KMS-11 (cell line): ENCODE data around the gene TLCD3A.
"Not testable (repeated sequence)": the region's sequence is repeated elsewhere in the genome, so short reads cannot be mapped to it uniquely, and the experiment has no call there.

Experiments
- H2AFZ ChIP-seq: fragments of 200-600 bp; sonication (generic); 2 replicates; pipeline ENCODE4 v1.6.1; 2016; ENCODE audit warnings: antibody characterized with exemption, mixed run types, low read depth
- H3K27ac ChIP-seq: fragments of 200-600 bp; sonication (generic); 2 replicates; pipeline ENCODE4 v1.6.1; 2016; ENCODE audit warnings: mild to moderate bottlenecking, mixed run types
- H3K27me3 ChIP-seq: fragments of 200-600 bp; sonication (generic); 2 replicates; pipeline ENCODE4 v1.6.1; 2017; ENCODE audit warnings: mild to moderate bottlenecking, low read depth, mixed run types, moderate library complexity; ENCODE audit not compliant: insufficient read depth
- H3K36me3 ChIP-seq: fragments of 200-600 bp; sonication (generic); 2 replicates; pipeline ENCODE4 v1.6.1; 2017; ENCODE audit warnings: mild to moderate bottlenecking, mixed run types; ENCODE audit not compliant: insufficient read depth
- H3K4me1 ChIP-seq: fragments of 200-600 bp; sonication (generic); 2 replicates; pipeline ENCODE4 v1.6.1; 2016; ENCODE audit warnings: mild to moderate bottlenecking, low read depth, mixed run types; ENCODE audit not compliant: poor library complexity, severe bottlenecking
- H3K4me2 ChIP-seq: fragments of 200-600 bp; sonication (generic); 2 replicates; pipeline ENCODE4 v1.7.0; 2016; ENCODE audit warnings: mild to moderate bottlenecking, mixed run types
- H3K4me3 ChIP-seq: fragments of 200-600 bp; sonication (generic); IDR thresholded peaks from 2 replicates; pipeline ENCODE4 v1.6.1; 2017; ENCODE audit warnings: low read depth, low read length, mixed read lengths; ENCODE audit not compliant: insufficient read depth
- H3K79me2 ChIP-seq: fragments of 200-600 bp; sonication (generic); 2 replicates; pipeline ENCODE4 v1.6.1; 2016; ENCODE audit warnings: low read depth, mixed run types; ENCODE audit not compliant: insufficient read depth
- H3K9ac ChIP-seq: fragments of 200-600 bp; sonication (generic); 2 replicates; pipeline ENCODE4 v1.6.1; 2016; ENCODE audit warnings: mild to moderate bottlenecking, mixed run types
- H4K20me1 ChIP-seq: fragments of 200-600 bp; sonication (generic); 2 replicates; pipeline ENCODE4 v1.6.1; 2016; ENCODE audit warnings: mild to moderate bottlenecking, mixed run types; ENCODE audit not compliant: insufficient read depth
- TF ChIP-seq, protein P1 (sequence below): fragments of 200-600 bp; sonication (generic); conservative IDR thresholded peaks from 2 replicates; pipeline ENCODE4 v1.6.1; 2017; ENCODE audit warnings: low read depth, mild to moderate bottlenecking, antibody characterized with exemption, low read length, moderate library complexity, mixed read lengths

TLCD3A gene

DNA sequence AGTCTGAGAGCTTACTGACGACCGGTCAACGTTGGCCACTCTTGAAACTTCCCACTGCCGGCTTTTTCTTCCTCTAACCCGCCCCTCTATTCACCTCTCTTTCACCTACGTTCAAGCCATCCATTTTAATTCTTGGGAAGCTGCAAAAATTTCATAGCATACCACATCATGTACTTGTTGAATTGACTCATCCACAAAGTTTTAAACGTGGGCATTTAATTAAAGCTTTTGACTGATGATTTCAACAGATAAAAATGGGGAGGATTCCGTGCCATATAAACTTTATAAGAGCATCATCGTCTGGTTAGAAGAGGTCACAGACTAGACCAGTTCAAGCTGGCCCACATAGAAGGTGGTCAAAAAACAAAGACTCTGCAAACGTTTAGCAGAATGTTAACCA is 40.3 kb upstream of the TLCD3A start:
- Histone ChIP-seq H2AFZ (no peak overlapping the region), H3K36me3 (no peaks in the 10 kb centered on the region), H3K27me3 (no peaks in the 10 kb centered on the region), H3K4me2 (no peak overlapping the region), H4K20me1 (no peaks in the 10 kb centered on the region), H3K27ac (no peak overlapping the region), H3K9ac (no peak overlapping the region), H3K4me3 (no peak overlapping the region), H3K4me1 (no peaks in the 10 kb centered on the region), H3K79me2 (no peaks in the 10 kb centered on the region)
- TF ChIP-seq, protein P1, sequence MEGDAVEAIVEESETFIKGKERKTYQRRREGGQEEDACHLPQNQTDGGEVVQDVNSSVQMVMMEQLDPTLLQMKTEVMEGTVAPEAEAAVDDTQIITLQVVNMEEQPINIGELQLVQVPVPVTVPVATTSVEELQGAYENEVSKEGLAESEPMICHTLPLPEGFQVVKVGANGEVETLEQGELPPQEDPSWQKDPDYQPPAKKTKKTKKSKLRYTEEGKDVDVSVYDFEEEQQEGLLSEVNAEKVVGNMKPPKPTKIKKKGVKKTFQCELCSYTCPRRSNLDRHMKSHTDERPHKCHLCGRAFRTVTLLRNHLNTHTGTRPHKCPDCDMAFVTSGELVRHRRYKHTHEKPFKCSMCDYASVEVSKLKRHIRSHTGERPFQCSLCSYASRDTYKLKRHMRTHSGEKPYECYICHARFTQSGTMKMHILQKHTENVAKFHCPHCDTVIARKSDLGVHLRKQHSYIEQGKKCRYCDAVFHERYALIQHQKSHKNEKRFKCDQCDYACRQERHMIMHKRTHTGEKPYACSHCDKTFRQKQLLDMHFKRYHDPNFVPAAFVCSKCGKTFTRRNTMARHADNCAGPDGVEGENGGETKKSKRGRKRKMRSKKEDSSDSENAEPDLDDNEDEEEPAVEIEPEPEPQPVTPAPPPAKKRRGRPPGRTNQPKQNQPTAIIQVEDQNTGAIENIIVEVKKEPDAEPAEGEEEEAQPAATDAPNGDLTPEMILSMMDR, result no peak

DNA sequence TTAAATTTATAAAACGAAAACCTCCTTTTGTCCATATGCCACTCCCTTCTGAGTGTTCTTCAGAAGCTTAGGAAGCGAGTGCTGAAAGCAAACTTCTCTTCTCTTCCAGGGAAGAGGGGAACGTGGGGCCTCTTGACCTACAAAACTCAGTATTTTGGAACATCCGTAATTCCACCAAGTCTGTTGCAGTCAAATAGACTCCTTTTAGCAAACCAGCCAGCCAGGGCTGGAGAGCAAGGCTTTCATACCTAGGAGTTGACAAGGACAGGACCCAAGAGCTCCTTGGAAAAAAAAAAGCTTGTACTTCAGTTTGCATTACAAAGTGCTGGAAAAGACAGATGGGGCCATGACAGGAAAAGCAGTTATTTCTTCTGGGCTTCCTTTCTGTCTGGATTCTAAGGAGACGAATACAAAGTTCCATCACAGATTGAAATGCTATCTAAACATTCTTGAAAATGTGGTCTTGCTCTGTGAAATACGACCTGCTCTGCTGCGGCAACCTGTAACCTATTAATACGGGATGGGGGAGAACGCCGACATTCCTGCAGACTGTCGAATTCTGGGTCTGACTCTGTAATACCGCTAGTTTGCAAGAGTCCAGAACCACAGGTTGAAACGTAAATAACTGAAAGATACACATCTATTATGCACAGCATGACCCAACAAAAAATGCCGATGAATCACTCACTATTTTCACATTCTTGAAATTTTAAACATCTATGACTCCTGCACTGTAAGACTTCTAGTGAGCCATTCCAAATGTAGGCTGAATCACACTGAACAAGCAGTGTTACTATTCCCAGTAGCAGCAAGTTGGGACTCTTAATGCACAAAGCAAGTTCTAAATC is 38.4 kb upstream of the TLCD3A start:
- Histone ChIP-seq H3K79me2 (no peaks in the 10 kb centered on the region), H3K4me1 (no peaks in the 10 kb centered on the region), H3K27ac (no peak overlapping the region), H3K4me3 (no peak overlapping the region), H3K4me2 (no peak overlapping the region), H2AFZ (no peak overlapping the region), H3K36me3 (no peaks in the 10 kb centered on the region), H3K27me3 (no peaks in the 10 kb centered on the region), H4K20me1 (no peaks in the 10 kb centered on the region), H3K9ac (no peak overlapping the region)
- TF ChIP-seq, protein P1, result no peak

DNA sequence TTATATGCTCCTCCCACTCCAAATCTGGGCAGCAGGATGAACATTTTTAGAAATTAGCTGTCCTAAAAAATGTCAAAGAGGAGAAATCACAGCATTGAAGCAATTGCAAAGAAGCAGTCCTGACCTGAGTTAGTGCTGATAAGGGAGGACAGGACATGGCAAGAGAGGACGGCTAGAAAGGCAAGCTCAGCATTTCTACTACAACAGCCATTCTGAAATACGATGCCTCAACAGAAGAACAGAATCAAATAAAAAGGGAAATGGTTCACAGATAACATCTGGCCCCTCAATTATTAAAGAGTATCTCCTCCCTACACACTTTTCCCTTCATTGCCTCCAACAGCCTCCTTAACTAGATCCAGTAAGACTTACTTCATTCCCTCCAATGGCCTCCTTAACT is 36.0 kb upstream of the TLCD3A start:
- Histone ChIP-seq H3K4me2 (no peak overlapping the region), H3K36me3 (no peaks in the 10 kb centered on the region), H3K9ac (no peak overlapping the region), H3K27me3 (no peaks in the 10 kb centered on the region), H2AFZ (no peak overlapping the region), H3K4me3 (no peak overlapping the region), H3K79me2 (no peaks in the 10 kb centered on the region), H4K20me1 (no peaks in the 10 kb centered on the region), H3K27ac (no peak overlapping the region), H3K4me1 (no peaks in the 10 kb centered on the region)
- TF ChIP-seq, protein P1, result no peak

GRCh38 chr17:697682-698081 is 34.7 kb upstream of the TLCD3A start:
- Histone ChIP-seq H2AFZ (no peak overlapping the region), H4K20me1 (no peaks in the 10 kb centered on the region), H3K9ac (no peak overlapping the region), H3K36me3 (no peaks in the 10 kb centered on the region), H3K27me3 (no peaks in the 10 kb centered on the region), H3K4me2 (no peak overlapping the region), H3K4me3 (no peak overlapping the region), H3K27ac (no peak overlapping the region), H3K79me2 (no peaks in the 10 kb centered on the region), H3K4me1 (no peaks in the 10 kb centered on the region)
- TF ChIP-seq, protein P1, result no peak

DNA sequence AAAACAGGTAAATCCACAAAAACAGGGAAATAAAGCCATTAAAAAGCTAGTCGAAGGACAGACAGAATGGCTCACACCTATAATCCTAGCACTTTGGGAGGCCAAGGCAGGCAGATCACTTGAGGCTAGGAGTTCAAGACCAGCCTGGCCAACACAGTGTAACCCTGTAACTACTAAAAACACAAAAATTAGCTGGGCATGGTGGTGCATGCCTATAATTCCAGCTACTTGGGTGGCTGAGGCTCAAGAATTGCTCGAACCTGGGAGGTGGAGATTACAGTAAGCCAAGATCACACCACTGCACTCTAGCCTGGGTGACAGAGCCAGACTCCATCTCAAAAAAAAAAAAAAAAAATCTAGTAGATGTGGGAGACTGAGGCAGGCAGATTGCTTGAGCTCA is 34.3 kb upstream of the TLCD3A start:
- H3K9ac ChIP-seq, H3K4me1 ChIP-seq, H3K27me3 ChIP-seq, H2AFZ ChIP-seq, H3K79me2 ChIP-seq, H3K27ac ChIP-seq, H3K4me3 ChIP-seq, H4K20me1 ChIP-seq, H3K4me2 ChIP-seq, H3K36me3 ChIP-seq: not testable (repeated sequence)
